ENCODE results near the gene GARNL3. TPM values are rescaled to one million over a fixed set of nuclear protein-coding genes. Genes with fewer than 3 reads are reported as not detected.

GARNL3 gene
- total and polyA plus RNA-seq, 7 donors, result 1.2 to 4.8 (median 2.2) TPM

DNA sequence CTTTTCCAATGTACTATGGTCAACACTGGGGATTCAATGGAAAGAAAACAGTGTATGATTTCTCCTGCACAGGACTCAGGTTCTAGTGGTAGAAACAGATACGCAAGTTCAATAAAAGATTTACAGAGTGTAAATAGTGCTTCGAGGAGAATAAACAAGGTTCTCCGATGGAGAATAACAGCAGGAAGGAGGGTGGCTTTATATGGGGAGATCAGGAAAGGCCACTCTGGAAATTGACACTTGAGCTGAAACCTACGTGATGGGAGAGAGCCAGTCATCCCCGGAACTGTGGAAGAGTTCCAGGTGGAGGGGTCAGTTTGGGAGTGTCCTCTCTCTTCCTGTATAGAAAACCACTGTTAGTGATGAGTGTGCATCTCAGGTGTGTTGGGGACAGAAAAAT lies 65.9 kb downstream of the GARNL3 start:
- intact Hi-C loops (cut with DNase I), result no loop called here
- TF ChIP-seq, protein P1, sequence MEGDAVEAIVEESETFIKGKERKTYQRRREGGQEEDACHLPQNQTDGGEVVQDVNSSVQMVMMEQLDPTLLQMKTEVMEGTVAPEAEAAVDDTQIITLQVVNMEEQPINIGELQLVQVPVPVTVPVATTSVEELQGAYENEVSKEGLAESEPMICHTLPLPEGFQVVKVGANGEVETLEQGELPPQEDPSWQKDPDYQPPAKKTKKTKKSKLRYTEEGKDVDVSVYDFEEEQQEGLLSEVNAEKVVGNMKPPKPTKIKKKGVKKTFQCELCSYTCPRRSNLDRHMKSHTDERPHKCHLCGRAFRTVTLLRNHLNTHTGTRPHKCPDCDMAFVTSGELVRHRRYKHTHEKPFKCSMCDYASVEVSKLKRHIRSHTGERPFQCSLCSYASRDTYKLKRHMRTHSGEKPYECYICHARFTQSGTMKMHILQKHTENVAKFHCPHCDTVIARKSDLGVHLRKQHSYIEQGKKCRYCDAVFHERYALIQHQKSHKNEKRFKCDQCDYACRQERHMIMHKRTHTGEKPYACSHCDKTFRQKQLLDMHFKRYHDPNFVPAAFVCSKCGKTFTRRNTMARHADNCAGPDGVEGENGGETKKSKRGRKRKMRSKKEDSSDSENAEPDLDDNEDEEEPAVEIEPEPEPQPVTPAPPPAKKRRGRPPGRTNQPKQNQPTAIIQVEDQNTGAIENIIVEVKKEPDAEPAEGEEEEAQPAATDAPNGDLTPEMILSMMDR (IDR thresholded peaks at IDR 0.05), result no peak
- Histone ChIP-seq H3K36me3 (ENCODE audit: insufficient read depth in 1 of 2, low read depth in 1 of 2) (peaks cover 0 to 3% of the 10 kb centered on the region in 2 donors), H3K9me3 (no peaks in the 10 kb centered on the region), H3K4me3 (no peak overlapping the region), H3K27me3 (ENCODE audit: insufficient read depth in 3 of 3, low read length in 2 of 3) (no peaks in the 10 kb centered on the region), H3K27ac (no peak overlapping the region), H3K4me1 (peaks cover 18% of the 10 kb centered on the region)
- 68 to 80% (median 75%) methylated on average over 5 of the region's 5 CpGs for WGBS, 3 donors
- no peak for ATAC-seq
- no peak for DNase-seq

DNA sequence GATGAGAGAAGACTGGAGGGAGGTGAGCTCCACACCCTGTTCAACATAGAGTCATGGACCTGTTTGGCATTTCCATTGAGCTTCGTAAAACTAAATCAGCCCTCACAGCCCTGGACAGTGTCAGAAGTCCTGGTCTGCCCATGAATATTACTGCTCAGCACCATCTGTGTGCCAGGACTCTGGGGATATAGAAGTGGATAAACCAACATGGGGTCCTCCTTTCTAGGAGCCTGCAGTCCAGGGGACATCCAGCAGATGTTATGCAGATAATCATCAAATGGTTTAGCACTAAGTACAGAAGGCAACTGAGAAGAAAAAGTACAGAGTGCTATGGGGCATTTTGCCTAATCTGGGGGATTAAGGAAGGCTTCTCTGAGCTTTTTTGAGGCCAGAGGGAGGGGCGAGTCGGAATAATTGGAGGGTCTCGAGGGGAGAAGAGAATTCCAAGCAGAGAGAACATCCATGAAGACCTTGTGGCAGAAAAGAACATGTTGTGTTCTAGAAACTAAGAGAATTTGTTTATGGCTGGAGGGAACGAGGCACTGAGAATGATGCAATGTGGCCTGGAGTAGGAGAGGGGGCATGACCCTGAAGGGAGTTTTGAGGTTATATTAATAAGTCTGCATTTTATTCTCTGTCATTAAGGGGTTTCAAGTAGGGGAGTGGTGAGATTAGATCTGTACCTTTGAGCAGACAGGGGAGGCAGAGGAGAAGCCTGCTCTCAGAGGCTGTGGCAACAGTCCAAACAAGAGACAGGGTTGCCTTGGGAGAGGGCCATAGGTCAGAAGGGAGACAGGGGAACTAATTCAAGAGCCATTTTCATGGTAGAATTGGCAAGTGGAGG lies 68.9 kb downstream of the GARNL3 start:
- no peaks in the 10 kb centered on the region for H3K36me3 ChIP-seq (ENCODE audit: insufficient read depth in 1 of 2, low read depth in 1 of 2)
- no peak overlapping the region for H3K4me3 ChIP-seq
- intact Hi-C loops (cut with DNase I), result no loop called here
- no peaks in the 10 kb centered on the region for H3K27me3 ChIP-seq (ENCODE audit: insufficient read depth in 3 of 3, low read length in 2 of 3)
- peaks cover 46% of the 10 kb centered on the region for H3K4me1 ChIP-seq
- TF ChIP-seq, protein P1 (IDR thresholded peaks at IDR 0.05), result no peak
- H3K27ac ChIP-seq, result peak overlapping the region; percentile 63
- no peaks in the 10 kb centered on the region for H3K9me3 ChIP-seq
- WGBS, 3 donors, result 34 to 55% (median 48%) methylated on average over 5 of the region's 5 CpGs
- ATAC-seq (peak; percentile 17 to 42 (median 29)), DNase-seq (no peak)

DNA sequence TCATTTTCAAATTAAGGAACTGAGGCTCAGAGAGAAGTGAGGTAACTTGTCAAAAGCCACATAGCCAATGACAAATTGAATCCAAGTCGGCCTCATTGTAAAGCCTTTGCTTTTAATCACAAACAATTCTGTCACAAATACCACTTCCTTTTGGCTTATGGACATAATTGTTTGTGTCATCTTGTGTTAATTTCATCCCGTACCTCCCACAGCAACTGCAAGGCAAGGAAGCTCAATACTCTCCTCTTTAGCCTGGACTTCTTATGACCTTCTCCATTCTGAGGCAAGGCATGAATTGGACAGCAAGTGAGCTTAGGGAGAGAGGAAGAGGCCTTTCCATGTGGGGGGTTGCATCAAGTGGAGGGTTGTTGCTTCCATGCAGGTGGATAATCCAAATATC lies 70.2 kb downstream of the GARNL3 start:
- H3K9me3 ChIP-seq, result no peaks in the 10 kb centered on the region
- TF ChIP-seq, protein P1 (IDR thresholded peaks at IDR 0.05), result no peak
- no peak overlapping the region for H3K4me3 ChIP-seq
- WGBS, 3 donors, result 69 to 81% (median 77%) methylated on average over 2 of the region's 2 CpGs
- no peak for DNase-seq
- no peak for ATAC-seq
- intact Hi-C loops (cut with DNase I), result no loop called here
- H3K36me3 ChIP-seq (ENCODE audit: insufficient read depth in 1 of 2, low read depth in 1 of 2), result no peaks in the 10 kb centered on the region
- H3K27me3 ChIP-seq (ENCODE audit: insufficient read depth in 3 of 3, low read length in 2 of 3), result no peaks in the 10 kb centered on the region
- peak overlapping the region; percentile 63 for H3K27ac ChIP-seq
- H3K4me1 ChIP-seq, result peaks cover 48% of the 10 kb centered on the region

DNA sequence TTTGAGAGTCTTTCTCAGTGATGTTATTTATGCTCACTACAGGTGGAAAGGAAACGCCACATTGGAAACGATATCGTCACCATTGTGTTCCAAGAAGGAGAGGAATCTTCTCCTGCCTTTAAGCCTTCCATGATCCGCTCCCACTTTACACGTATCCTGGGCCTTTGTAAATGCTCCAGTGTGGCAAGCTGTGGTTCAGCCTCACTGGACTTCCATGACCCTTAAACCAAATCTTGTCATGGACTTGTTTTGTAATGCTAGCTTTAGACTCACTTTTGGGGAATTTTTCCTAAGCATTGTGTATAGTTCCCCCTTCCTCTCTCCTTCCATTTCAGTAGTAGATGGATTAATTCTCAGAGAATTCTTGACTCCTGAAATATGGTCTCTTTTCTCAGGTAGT lies 71.5 kb downstream of the GARNL3 start:
- Histone ChIP-seq H3K27me3 (ENCODE audit: insufficient read depth in 3 of 3, low read length in 2 of 3) (no peaks in the 10 kb centered on the region), H3K36me3 (ENCODE audit: insufficient read depth in 1 of 2, low read depth in 1 of 2) (no peaks in the 10 kb centered on the region), H3K4me1 (peaks cover 48% of the 10 kb centered on the region), H3K9me3 (no peaks in the 10 kb centered on the region), H3K4me3 (peak overlapping the region; percentile 3), H3K27ac (peak overlapping the region; percentile 78)
- peak in 3 of 4 donors; percentile 20 to 27 (median 24) for ATAC-seq
- WGBS, 3 donors, result 46 to 57% (median 49%) methylated on average over 5 of the region's 5 CpGs
- DNase-seq, result no peak
- TF ChIP-seq, protein P1 (IDR thresholded peaks at IDR 0.05), result no peak
- intact Hi-C loops (cut with DNase I), result no loop called here

All from psoas muscle (tissue), 8 donors.